Activated T-helper 17 cell treated with anti-CD3 and anti-CD28 coated beads, Interleukin-2, amount 50 U/mL, for 72 hours (primary cell): Measurements from ENCODE around the gene ATAD3A. TPM values are rescaled to one million over a fixed set of nuclear protein-coding genes. Genes with fewer than 3 reads are reported as not detected.

Source experiments
- ATAC-seq: fragments of 150-1000 bp; cut with Tn5 transposase; replicated peaks from 2 replicates; pipeline ENCODE4 v1.10.0; 2021; ENCODE audit warnings: mild to moderate bottlenecking, moderate library complexity
- H3K27ac Mint-ChIP-seq: one replicate; pipeline ENCODE4 v1.8.0; 2022; ENCODE audit warnings: mixed read lengths
- H3K27me3 Mint-ChIP-seq: one replicate; pipeline ENCODE4 v1.8.0; 2022; ENCODE audit warnings: mixed read lengths
- H3K36me3 Mint-ChIP-seq: one replicate; pipeline ENCODE4 v1.8.0; 2022; ENCODE audit warnings: low read depth, mild to moderate bottlenecking, mixed read lengths
- H3K4me1 Mint-ChIP-seq: one replicate; pipeline ENCODE4 v1.8.0; 2022; ENCODE audit warnings: mixed read lengths
- H3K4me3 Mint-ChIP-seq: one replicate; pipeline ENCODE4 v1.8.0; 2022; ENCODE audit warnings: mild to moderate bottlenecking, mixed read lengths
- H3K9me3 Mint-ChIP-seq: one replicate; pipeline ENCODE4 v1.8.0; 2022; ENCODE audit warnings: mixed read lengths
- total RNA-seq, 2 donors: library from RNA; stranded (reverse); gene quantifications; one replicate each; pipeline ENCODE4 v1.2.3, GENCODE V29; 2022

The ATAD3A gene
- total RNA-seq, 2 donors from 2014 or later = 24.2 to 56.8 TPM

GRCh38 chr1:1559066-1559465 is 47.1 kb downstream of the ATAD3A start:
- Mint-ChIP-seq H3K27ac (no peak overlapping the region), H3K36me3 (peaks cover 40% of the 10 kb centered on the region), H3K27me3 (no peaks in the 10 kb centered on the region), H3K9me3 (no peaks in the 10 kb centered on the region), H3K4me3 (no peak overlapping the region), H3K4me1 (peaks cover 4% of the 10 kb centered on the region)
- no peak for ATAC-seq

- Mint-ChIP-seq H3K4me1 (peaks cover 4% of the 10 kb centered on the region), H3K27ac (no peak overlapping the region), H3K36me3 (peaks cover 51% of the 10 kb centered on the region), H3K9me3 (no peaks in the 10 kb centered on the region), H3K4me3 (no peak overlapping the region), H3K27me3 (no peaks in the 10 kb centered on the region)
- no peak for ATAC-seq
Observed at GRCh38 chr1:1560178-1560577, 48.2 kb downstream of the ATAD3A start.

GRCh38 chr1:1561801-1562470 is 50.0 kb downstream of the ATAD3A start:
- H3K4me1 Mint-ChIP-seq = peaks cover 6% of the 10 kb centered on the region
- no peak for ATAC-seq
- H3K27me3 Mint-ChIP-seq = no peaks in the 10 kb centered on the region
- peaks cover 67% of the 10 kb centered on the region for H3K36me3 Mint-ChIP-seq
- peak overlapping the region; percentile 25 for H3K27ac Mint-ChIP-seq
- H3K9me3 Mint-ChIP-seq = no peaks in the 10 kb centered on the region
- H3K4me3 Mint-ChIP-seq = no peak overlapping the region

- Mint-ChIP-seq H3K9me3 (no peaks in the 10 kb centered on the region), H3K36me3 (peaks cover 75% of the 10 kb centered on the region), H3K4me1 (peaks cover 11% of the 10 kb centered on the region), H3K27ac (no peak overlapping the region), H3K27me3 (no peaks in the 10 kb centered on the region), H3K4me3 (no peak overlapping the region)
- no peak for ATAC-seq
Observed at GRCh38 chr1:1562556-1563195, 50.7 kb downstream of the ATAD3A start.

DNA sequence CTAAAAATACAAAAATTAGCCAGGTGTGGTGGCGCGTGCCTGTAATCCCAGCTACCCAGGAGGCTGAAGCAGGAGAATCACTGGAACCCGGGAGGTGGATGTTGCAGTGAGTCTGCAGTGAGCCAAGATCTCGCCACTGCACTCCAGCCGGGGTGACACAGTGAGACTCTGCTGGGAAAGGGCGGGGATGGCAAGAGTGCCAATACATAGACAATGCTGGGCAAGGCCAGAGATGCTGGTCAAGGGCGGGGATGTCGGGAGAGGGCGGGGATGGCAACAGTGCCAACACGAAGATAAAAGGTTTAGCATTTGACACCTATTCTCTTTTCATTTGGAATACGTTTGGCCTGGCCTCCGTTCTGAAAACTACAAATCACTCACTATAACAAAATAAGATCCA is 51.7 kb downstream of the ATAD3A start:
- no peak overlapping the region for H3K27ac Mint-ChIP-seq
- no peak for ATAC-seq
- H3K36me3 Mint-ChIP-seq = peaks cover 82% of the 10 kb centered on the region

DNA sequence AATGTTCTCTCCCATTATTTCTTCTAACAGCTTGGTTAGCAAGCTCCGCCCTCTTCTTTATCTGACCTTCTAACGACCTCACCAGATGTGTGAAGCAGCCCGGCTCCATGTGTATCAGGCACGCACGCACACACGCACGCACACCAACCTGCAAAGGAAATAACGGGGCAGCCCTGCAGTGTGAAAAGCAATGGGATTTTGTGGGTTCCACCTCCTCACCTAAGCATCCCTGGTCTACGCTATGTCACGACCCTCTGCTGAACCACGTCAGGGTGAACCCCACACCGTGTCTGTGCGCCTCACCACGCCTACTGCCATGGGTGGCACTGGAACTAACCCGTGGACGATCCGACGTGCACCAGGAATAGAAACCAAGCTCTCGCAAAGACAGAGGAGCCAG is 52.3 kb downstream of the ATAD3A start:
- Mint-ChIP-seq H3K36me3 (peaks cover 87% of the 10 kb centered on the region), H3K4me1 (peaks cover 11% of the 10 kb centered on the region), H3K27ac (peak overlapping the region; percentile 62), H3K9me3 (no peaks in the 10 kb centered on the region), H3K27me3 (no peaks in the 10 kb centered on the region), H3K4me3 (no peak overlapping the region)
- no peak for ATAC-seq

More for the DNA sequence above, 51.7 kb downstream of the ATAD3A start:
- Mint-ChIP-seq H3K4me1 (peaks cover 11% of the 10 kb centered on the region), H3K9me3 (no peaks in the 10 kb centered on the region), H3K4me3 (no peak overlapping the region), H3K27me3 (no peaks in the 10 kb centered on the region)

- Mint-ChIP-seq H3K27ac (no peak overlapping the region), H3K4me3 (no peak overlapping the region), H3K36me3 (peaks cover 92% of the 10 kb centered on the region), H3K9me3 (no peaks in the 10 kb centered on the region), H3K4me1 (peaks cover 18% of the 10 kb centered on the region), H3K27me3 (no peaks in the 10 kb centered on the region)
- ATAC-seq = no peak
Observed at GRCh38 chr1:1565340-1565739, 53.4 kb downstream of the ATAD3A start.

- H3K27ac Mint-ChIP-seq = peak overlapping the region; percentile 28
- H3K9me3 Mint-ChIP-seq = no peaks in the 10 kb centered on the region
- peak overlapping the region; percentile 11 for H3K4me3 Mint-ChIP-seq
- H3K27me3 Mint-ChIP-seq = no peaks in the 10 kb centered on the region
- H3K36me3 Mint-ChIP-seq = peaks cover 90% of the 10 kb centered on the region
- H3K4me1 Mint-ChIP-seq = peaks cover 18% of the 10 kb centered on the region
- no peak for ATAC-seq
Observed at GRCh38 chr1:1567152-1567875, 55.4 kb downstream of the ATAD3A start.

DNA sequence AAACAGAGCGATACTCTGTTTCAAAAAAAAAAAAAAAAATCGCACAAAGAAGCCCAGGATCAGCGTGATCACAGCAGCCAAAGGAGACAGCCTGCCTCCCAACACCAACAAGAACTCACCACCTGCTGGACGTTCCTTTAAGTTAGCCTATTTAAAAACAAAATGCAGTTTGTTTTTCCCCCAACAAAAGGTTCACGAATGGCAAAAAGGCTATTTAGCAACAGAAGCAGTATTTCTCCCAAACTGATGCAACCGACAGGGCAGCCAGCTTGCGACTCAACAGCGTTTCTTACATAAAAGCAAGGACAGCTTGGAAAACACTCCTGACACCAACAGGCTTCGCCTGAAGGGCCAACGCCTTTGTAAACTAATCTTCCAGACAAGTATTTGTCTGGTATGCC is 55.9 kb downstream of the ATAD3A start:
- no peak for ATAC-seq
- Mint-ChIP-seq H3K36me3 (peaks cover 90% of the 10 kb centered on the region), H3K9me3 (no peaks in the 10 kb centered on the region), H3K27ac (no peak overlapping the region), H3K4me3 (no peak overlapping the region), H3K27me3 (no peaks in the 10 kb centered on the region), H3K4me1 (peaks cover 18% of the 10 kb centered on the region)

GRCh38 chr1:1569341-1569740 is 57.4 kb downstream of the ATAD3A start:
- no peak overlapping the region for H3K27ac Mint-ChIP-seq
- H3K4me1 Mint-ChIP-seq = peaks cover 18% of the 10 kb centered on the region
- no peak overlapping the region for H3K4me3 Mint-ChIP-seq

DNA sequence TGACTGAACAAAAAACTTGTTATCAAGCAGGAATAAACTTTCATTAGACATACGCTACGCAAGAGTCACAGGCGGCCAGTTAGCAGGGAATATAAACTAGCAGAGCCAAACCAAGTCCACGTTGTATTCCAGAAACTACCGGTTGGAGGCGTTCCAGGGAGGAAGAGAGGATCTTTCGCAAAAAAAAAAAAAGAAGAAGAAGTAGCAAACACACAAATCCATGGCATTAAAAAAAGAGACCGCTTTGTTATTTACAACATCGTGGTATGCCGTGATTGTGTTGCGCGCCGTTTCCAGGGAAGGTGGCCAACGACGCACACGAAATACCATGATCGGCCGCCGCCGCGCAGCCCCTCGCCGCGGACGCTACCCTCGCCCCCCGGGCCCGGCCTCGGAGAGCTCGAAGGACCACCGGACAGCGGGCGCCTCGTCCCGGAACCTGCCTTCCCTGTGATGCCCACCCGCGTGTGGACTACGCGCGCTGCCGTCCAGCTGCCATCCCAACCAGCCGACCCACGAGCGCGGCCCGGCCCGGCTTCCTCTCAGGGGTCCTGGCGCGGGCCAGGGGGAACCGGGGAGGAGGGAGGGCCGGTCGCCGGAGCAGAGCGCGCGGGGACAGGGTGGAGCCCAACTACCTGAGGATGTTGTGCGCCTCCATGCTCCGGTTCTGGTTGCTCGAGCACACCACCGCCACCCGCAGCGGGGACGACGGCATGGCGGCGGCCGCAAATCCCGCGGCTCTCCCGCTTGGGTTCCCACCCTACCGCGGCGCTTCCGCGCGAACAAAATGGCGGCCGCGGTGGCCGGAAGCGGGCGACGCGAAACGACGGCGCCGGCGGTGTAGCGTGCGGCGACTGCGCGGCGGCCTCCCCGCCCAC is 62.1 kb downstream of the ATAD3A start:
- ATAC-seq = peak; percentile 80
- Mint-ChIP-seq H3K9me3 (no peaks in the 10 kb centered on the region), H3K27ac (peak overlapping the region; percentile 98), H3K27me3 (no peaks in the 10 kb centered on the region), H3K4me1 (peaks cover 17% of the 10 kb centered on the region), H3K36me3 (peaks cover 44% of the 10 kb centered on the region), H3K4me3 (peak overlapping the region; percentile 91)

More at GRCh38 chr1:1569341-1569740, 57.4 kb downstream of the ATAD3A start:
- H3K9me3 Mint-ChIP-seq = no peaks in the 10 kb centered on the region
- no peak for ATAC-seq
- peaks cover 87% of the 10 kb centered on the region for H3K36me3 Mint-ChIP-seq
- no peaks in the 10 kb centered on the region for H3K27me3 Mint-ChIP-seq

DNA sequence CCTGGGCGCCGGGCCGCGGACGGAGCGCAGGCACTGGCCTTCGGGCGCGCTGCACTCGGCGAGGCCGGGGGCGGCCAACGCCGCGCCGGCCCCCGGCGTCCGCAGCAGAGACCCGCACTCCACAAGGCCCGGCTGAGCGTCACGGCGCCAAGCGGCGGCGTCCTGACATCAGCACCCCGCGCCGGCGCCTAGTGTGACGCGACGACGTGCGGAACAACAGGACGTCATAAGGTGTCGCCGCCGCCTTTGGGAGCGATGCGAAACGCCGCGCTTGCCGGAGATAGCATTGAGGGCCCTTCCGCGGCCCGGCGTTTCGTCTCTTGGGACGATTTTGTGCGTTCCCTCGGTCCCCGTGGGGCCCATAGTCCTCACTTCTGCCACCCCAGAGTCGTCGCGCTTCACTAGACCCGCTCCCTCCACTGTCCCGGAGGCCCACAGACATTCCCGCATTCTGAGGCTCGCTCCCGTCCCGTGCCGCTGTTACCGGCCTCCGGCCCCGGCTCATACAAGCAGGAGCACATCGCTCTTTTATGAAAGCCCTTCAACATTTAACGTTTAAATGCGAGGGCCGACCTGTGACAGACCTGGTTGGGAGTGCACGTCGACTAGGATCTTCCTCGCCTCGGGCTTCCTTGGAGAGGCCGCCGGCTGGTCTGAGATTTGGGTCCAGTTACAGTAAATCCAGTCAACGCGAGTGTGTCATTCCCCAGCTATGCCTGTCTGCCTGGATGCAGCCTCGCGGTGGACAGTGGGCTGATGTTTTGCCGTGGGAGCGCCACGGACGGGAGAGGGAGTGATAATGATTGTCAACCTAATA is 63.0 kb downstream of the ATAD3A start, which contains the start of gene SSU72:
Gene SSU72 (minus strand): TSS at position 143 of the 817 bp plus-strand sequence. CDS start 306 bp downstream, outside the sequence.
- no peaks in the 10 kb centered on the region for H3K27me3 Mint-ChIP-seq
- H3K9me3 Mint-ChIP-seq = no peaks in the 10 kb centered on the region
- peaks cover 36% of the 10 kb centered on the region for H3K36me3 Mint-ChIP-seq
- peak within 1 kb of the TSS; percentile 91 for H3K4me3 Mint-ChIP-seq
- H3K4me1 Mint-ChIP-seq = peaks cover 13% of the 10 kb centered on the region
- peak within 1 kb of the TSS; percentile 99 for H3K27ac Mint-ChIP-seq
- ATAC-seq = peak; percentile 96

- H3K4me1 Mint-ChIP-seq = peaks cover 5% of the 10 kb centered on the region
- no peak overlapping the region for H3K27ac Mint-ChIP-seq
- peaks cover 7% of the 10 kb centered on the region for H3K27me3 Mint-ChIP-seq
- no peaks in the 10 kb centered on the region for H3K9me3 Mint-ChIP-seq
- H3K36me3 Mint-ChIP-seq = peaks cover 16% of the 10 kb centered on the region
- no peak overlapping the region for H3K4me3 Mint-ChIP-seq
- no peak for ATAC-seq
Observed at GRCh38 chr1:1577367-1578011, 65.5 kb downstream of the ATAD3A start.
